ENCODE results near the gene ATG7.
"Not testable (repeated sequence)": the region's sequence is repeated elsewhere in the genome, so short reads cannot be mapped to it uniquely, and the experiment has no call there.

The ATG7 gene

DNA sequence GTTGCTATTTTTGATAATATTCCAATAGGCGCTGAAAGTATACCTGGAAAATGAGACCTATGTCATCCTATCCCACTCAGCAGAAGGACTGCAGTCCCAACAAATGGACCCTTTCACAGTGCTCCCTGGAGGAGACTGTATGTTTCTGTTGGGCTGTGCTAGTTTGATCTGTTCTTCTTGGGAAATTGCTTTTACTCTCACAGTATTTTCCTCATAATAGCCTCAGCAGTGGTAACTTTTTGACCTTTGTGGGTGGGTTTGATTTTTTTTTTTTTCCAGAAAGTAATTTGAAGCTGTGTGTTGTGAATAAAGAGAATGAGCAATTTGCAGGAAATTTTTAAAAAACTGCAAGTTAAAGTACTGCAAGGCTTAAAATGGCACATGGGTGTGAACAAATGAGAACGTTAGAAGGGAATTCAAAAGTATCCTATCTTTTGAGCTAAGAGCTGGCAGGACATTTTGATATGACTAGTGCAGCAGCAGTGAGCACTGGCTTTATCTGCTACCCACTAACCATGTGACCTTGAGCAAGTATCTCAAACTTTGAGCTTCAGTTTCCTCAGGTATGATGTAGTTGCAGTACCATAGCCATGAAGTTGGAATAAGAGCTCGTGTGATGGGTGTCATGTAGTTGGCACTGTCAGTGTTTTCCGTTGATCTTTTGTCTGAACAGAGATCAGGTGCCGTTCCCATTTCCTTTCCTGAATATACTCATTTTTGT is 118.4 kb downstream of the ATG7 start:
- DNase-seq (ENCODE audit: low read depth), result no peak

DNA sequence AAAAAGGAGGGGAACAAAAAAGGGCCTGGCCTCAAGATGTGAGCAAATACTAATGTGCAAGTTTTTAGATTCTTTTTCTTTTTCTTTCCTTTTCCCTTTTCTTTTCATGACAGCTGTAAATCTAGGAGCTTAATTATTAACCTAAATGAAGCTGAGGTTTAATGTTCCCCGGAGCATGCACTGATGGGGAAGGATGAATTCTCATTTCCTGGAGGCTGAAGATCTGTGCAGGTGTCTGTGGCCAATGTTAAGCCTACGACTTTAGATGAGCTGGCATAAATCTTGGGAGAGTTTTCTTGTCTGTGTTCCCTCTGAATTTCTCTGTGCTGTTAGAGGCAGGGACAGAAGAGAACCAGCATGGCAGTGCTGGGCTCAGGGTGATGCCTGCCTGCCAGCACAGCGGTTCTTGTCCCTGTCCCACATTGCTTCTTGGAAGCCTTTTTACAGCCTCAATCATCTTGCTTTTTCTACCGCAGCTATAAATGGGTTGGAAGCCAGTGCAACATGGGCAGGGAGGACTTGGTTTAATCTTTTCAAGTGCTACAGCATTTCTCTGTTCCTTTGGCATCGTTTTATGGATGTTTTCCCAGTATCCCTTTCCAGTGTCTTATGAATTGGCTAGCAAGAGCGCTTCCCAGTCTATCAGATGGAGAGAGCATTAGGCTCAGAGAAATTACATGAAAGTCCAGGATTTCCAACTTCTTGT is 119.1 kb downstream of the ATG7 start:
- no peak for DNase-seq (ENCODE audit: low read depth)

DNA sequence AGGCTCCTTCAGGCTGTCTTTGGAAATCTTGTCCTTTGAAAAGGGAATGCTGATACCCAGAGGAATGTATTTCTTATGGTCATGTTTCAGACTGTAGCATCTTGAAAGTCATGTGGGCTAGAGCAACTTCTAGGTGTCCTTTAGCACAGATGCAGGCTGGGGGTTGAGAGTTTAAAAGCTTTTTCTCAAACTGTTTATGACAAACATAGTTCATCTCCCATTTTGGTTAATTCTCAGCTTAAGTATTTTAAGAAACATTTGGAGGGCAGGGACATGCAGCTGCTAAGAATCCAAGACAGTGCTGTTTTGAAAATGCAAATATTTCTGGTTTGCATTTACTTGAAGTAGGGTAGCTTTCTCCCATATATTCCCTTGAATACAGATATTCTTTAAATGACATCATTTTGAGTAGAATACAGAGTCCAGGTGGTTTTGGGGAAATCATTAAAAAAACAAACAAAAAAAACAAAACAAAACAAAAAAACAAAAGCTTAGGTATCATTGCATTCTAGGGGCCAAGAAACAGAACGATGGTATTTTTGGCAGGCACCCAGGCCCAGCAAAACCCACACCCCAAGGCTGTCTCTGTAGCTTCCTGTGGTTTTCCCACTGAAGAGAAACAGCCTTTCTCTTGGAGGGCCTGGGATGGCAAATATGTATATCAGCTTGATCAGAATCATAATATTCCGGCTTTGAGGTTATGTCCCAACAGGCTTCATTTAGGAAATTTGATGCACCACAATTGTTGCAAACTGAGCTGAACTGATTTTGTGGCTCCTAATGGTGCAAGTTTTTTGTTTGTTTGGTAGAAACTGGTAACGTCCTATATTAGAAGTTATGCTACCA is 120.0 kb downstream of the ATG7 start:
- DNase-seq (ENCODE audit: low read depth), result no peak

DNA sequence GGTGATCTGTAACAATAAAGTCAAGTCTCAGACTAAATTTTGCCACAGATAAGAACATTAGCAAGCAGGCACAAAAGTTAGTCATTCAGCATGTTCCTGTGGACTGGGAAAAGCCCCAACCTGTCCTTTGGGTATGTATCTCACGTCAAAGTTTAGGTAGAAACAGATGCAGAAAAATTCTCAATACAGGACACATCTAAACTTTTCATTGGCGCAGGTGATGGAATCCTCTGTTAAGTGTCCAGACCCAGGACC is 120.6 kb downstream of the ATG7 start:
- DNase-seq (ENCODE audit: low read depth), result no peak

DNA sequence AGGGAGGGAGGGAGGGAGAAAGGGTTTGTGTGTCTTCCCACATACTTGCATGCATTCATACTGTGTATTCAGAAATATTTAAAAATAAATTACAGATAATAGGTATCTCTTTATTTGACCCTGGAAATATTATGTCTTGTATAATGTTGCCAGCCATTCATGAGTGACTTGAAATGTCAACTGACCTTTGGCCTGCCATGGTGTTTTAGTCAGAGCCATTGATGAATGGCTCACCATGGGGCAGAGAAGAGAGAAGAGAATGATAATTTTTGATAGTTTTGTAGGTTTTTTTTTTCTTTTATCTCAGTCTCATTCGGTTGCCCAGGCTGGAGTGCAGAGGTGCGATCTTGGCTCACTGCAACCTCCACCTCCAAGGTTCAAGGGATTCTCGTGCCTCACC is 121.2 kb downstream of the ATG7 start:
- DNase-seq (ENCODE audit: low read depth), result no peak

DNA sequence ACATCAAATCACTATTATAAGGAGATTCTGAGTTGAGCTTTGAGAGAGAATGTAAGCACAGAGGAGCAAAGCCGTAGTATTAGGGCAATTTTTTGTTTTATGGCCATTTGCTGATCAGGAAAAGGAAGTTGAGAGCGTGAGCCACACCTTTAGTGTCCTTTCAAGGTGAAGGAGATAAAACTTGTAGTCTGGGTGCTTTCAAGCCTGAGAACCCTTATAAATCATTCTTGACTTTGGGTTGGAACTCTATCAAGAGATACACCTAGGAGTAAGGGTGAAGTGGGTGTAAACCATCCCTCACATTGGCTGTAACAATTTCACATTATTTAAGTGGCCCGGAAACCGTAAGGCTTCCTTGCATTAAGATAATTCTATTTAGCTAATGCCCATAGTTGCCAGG is 122.2 kb downstream of the ATG7 start:
- DNase-seq (ENCODE audit: low read depth), result no peak

DNA sequence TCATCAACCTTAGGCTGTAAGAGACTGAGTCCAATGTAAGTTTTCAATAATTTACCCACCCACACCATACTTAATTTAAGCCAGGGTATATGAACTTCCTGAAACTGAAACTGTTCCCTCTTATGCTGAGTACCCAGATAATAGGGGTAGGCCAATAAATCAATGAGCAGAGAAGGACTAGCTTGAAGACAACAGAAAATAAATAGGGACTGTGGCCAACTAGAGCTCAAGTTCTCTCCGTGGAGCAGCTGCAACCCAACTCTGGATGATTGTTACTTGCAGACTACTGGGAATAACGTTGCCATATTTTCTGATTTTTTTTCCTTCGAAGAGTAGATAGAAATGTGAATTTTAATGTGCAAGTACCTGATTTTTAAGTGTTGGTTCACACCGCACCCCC is 128.0 kb downstream of the ATG7 start:
- DNase-seq (ENCODE audit: low read depth), result no peak

DNA sequence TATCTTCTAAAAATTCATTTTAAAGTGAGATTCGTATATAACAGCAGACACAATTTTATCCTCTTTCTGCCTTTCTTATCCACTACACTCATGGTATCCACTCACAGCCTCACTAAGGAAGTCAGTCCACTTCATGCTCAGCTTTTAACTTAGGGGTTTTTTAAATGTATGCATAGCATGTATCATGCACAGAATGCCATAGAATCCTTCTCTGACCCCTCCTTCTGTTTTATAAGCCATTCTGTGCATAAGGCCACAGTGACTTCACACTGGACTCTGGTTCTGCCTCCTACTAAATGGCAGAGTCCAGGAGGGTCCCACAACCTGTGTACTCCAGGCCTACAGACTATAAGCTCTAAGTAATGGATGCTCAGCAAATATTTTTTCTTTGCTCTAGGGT is 129.2 kb downstream of the ATG7 start:
- no peak for DNase-seq (ENCODE audit: low read depth)

DNA sequence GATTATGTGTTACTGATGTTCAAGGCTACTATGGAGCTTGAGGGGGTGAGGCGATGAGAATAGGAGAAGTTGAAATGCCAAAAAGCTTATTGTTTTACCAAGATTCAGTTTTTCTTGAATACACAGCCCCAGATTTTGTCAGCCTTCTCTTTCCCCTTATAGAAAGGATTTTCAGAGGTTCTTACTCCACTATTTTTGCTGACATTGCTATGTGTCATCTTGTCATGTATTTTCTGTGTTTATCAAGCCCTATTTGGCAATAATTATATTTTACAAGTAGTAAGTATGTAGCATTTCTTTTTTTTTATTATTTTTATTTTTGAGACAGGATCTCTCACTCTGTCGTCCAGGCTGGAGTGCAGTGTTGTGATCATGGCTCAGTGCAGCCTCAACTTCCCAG is 133.1 kb downstream of the ATG7 start:
- no peak for DNase-seq (ENCODE audit: low read depth)

DNA sequence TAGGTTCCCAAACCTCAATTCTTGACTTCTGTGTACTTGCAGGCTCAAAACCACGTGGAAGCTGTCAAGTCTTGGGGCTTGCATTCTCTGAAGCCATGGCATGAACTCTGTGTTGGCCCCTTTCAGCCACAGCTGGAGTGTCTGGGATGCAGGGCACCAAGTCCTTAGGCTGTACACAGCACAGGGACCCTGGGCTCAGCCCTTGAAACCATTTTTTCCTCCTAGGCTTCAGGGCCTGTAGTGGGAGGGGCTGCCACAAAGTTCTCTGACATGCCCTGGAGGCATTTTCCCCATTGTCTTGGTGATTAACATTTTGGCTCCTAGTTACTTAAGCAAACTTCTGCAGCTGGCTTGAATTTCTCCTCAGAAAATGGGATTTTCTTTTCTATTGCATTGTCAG is 135.4 kb downstream of the ATG7 start:
- no peak for DNase-seq (ENCODE audit: low read depth)

DNA sequence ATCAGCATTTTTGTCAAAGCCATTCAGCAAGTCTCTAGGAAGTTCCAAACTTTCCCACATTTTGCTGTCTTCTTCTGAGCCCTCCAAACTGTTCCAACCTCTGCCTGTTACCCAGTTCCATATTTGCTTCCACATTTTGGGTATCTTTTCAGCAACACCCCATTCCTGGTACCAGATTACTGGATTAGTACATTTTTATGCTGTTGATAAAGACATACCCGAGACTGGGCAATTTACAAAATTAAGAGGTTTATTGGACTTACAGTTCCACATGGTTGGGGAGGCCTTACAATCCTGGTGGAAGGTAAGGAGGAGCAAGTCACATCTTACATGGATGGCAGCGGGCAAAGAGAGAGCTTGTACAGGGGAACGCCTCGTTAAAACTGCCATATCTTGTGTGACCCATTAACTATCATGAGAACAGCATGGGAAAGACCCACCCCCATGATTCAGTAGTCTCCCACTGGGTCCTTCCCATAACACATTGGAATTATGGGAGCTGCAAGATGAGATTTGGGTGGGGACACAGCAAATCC is 136.2 kb downstream of the ATG7 start:
- DNase-seq (ENCODE audit: low read depth), result not testable (repeated sequence)

DNA sequence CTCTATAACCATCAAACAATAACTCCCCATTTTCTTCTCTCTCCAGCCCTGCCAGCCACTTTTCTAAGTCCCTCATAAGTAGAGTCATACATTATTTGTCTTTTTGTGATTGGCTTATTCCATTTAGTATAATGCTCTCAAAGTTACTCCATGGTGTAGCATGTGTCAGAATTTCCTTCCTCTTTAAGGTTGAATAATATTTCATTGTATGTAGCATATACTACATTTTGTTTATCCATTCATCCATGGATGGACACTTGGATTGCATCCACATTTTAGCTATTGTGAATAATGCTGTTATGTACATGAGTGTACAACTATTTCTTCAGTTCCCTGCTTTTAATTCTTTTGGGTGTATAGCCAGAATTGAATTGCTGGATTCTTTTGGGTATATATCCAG is 138.4 kb downstream of the ATG7 start:
- no peak for DNase-seq (ENCODE audit: low read depth)

DNA sequence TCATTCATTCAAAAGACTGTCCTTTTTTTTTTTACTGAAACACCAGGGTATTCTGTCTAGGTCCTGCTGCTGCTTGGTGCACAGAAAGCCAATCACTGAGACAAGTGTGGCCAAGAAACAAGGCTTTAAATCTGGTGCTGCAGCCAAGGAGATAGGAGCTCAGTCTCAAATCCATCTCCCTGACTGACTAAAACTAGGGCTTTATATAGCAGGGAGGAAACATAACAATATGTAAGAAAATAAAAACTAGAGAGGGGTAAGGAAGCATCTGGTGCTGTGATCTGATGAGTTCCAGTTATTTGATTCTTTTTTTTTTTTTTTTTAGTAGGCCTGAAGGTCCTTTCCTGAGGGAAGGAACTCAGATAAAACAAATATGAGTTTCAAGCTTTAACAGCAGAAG is 139.8 kb downstream of the ATG7 start:
- no peak for DNase-seq (ENCODE audit: low read depth)

DNA sequence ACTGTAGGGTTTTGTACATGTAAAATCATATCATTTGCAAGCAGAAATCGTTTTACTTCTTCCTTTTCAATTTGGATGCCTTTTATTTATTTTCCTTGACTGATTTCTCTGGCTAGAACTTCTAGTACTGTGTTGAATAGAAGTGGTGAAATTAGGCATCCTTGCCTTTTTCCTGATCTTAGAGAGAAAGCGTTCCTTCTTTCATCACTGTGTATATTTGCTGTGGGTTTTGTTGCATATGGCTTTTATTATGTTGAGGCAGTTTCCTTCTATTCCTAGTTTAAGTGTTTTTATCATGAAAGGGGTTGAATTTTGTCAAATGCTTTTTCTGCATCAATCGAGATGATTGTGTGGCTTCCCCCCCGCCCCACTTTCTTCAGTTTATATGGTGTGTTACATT is 140.9 kb downstream of the ATG7 start:
- DNase-seq (ENCODE audit: low read depth), result no peak

DNA sequence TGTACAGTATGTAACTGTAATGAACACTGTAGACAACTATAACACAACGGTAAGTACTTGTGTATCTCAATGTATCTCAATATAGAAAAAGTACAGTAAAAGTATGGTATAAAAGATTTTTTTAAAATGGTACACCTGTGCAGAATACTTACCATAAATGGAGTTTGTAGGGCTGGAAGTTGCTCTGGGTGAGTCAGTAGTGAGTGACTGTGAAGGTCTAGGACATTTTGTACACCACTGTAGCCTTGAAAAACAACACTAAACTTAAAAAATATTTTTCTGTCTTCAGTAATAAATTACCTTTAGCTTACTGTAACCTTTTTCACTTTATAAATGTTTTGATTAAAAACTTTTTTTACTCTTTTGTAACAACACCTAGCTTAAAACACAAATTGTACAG is 142.9 kb downstream of the ATG7 start:
- no peak for DNase-seq (ENCODE audit: low read depth)

DNA sequence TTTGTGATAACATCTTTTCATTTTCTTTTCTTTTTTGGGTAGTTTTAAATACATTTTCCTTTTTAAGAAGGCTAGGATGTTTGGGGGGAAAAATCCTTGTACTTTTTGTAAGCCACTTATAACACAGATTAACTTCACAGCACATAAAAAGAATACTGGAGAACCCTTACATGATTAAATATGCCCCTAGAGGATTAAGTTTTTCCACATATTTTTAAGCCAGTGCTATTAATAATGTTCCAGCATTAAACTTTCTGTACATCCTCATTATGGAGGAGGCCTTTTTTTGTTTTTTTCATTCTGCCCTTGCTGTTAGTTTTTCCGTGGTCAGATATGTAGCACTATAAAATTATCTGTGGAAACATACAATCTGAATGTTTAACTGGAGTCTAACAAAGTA is 147.9 kb downstream of the ATG7 start:
- DNase-seq (ENCODE audit: low read depth), result no peak

DNA sequence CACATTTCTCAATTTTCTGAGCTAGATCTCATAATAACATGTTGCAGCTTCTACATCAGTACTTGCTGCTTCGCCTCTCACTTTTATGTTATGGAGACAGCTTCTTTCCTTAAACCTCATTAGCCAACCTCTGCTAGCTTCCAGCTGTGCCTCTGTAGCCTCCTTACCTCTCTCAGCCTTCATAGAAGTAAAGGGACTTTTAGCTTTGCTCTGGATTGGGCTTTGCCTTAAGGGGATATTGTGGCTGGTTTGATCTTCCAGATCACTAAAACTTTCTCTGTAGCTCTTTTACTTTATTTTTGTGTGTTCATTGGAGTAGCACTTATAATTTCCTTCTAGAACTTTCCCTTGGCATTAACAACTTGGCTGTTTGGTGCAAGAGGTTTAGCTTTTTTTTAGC is 150.1 kb downstream of the ATG7 start:
- no peak for DNase-seq (ENCODE audit: low read depth)

DNA sequence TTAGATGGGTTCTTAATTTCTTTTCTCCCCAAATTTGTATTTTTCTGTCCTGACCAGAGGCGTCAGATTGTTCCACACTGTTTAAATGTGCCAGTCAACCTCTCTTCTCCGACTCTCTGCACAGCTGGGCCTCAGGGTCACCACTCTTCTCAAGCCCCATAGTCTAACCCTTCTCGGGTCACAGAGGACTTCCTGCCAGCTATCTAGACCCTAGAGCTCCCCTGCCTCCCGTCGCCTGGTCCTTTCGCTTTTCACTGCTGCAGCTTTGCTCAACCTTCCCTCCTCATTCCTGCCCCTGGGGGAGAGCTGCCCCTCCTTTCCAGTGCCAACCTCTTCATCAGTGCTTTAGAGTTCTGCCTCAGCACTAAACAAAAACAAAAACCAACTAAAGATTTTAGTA is 151.7 kb downstream of the ATG7 start:
- no peak for DNase-seq (ENCODE audit: low read depth)

DNA sequence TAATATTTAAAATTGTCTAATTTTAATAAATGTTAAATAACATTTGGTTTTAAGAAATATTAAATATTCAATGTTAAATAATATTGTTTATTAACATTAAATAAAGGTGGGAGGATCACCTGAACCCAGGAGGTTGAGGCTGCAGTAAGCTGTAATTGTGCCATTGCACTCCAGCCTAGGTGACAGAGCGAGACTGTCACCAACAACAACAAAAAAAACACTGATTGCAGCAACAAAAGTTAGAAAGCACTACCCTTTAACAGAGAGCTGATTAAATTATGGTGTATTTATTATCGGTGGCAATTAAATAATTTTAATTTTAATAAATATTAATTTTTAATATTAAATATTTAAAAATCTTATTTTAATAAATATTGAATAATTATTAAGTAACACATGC is 152.1 kb downstream of the ATG7 start:
- no peak for DNase-seq (ENCODE audit: low read depth)

DNA sequence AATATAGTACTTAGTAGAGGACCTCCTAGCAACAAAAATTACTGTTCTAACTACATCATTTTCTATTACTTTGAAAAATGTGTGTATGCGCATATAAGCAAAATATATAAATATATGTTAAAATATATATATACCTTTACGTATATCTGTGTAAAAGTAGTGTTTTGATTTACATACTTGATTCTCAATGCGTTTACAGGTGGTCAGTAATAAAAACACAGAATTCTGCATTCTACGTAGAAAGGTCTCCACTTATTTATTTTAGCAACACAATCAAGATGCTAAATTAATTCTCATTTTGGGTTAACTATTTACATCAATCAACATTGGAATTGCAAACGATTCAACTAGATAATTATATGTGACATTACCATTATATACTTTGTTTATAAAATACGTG is 158.0 kb downstream of the ATG7 start:
- DNase-seq (ENCODE audit: low read depth), result no peak

DNA sequence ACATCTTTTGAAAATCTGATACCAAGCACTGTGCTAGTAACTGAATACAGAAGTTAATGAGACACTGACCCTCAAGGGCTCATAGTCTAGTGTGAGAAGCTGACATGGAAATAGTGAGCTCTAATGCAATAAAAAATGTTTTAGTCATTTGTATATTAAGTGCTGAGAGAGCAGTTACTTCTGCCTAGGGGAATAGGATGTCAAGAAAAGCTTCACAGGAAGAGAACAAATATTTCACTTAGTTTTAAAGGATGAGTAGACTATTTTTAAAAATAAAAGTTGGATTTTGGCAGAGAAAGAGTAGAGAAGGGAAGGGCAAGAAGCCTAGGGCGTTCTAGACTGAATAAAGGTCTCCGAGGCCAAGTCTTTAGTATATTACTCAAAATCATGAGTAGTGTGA is 158.4 kb downstream of the ATG7 start:
- DNase-seq (ENCODE audit: low read depth), result no peak

DNA sequence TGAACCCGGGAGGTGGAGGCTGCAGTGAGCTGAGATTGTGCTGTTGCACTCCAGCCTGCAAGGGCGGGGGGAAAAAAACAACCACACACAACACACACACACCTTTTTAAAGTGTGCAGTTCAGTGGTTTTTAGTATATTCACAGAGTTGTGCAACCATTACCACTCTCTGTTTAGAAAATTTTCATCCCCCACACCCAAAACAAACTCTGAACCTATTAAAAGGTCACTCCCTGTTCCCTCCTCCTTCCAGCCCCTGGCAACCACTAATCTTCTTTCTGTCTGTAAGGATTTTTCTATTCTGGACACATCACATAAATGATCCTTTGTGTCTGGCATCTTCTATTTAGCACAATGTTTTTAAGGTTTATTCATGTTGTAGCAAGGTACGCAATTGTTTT is 159.1 kb downstream of the ATG7 start:
- no peak for DNase-seq (ENCODE audit: low read depth)

DNA sequence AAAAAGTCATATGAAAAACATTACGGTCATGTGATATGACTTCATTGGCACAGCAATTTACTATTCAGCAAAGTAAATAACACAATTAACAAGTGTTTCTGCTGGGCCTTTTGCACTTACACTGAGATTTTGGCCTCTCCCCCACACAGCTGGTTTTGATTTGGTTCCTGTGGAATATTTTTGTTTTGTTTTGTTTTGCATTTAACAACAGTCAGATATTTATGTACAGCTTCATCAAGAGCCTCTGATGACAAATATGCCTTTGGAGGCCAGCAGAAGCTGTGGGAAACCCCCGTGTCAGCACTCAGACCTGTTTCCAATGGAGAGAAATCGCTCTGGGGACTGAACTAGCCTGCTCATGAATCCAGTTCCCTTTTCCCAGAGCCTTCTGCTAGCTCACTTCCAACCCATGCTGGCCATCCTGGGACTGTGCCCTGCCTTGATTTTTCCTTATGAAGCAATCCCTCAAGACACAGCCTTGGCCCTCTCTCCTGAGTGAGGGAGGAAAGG is 161.9 kb downstream of the ATG7 start:
- DNase-seq (ENCODE audit: low read depth), result no peak

Measured in activated T-cell treated with anti-CD3 and anti-CD28 coated beads for 24 hours (primary cell).